Liver (tissue), 9 donors: ENCODE data around the gene EXOC3L1. TPM values are rescaled to one million over a fixed set of nuclear protein-coding genes. Genes with fewer than 3 reads are reported as not detected.

Experiments
- DNase-seq: peaks from one replicate; pipeline ENCODE4 v3.0.0-alpha.2; 2017; ENCODE audit warnings: low spot score
- H3K27ac ChIP-seq, 2 donors: one replicate each; pipeline ENCODE4 v1.7.0; 2013; ENCODE audit warnings: inconsistent platforms in 2 of 2, low read length in 2 of 2, control low read depth in 1 of 2, low read depth in 1 of 2, mild to moderate bottlenecking in 1 of 2
- H3K27me3 ChIP-seq, 4 donors: one replicate each; pipeline versions ENCODE4 v1.6.1 to v1.7.0; 2013; ENCODE audit warnings: low read length in 3 of 4, inconsistent platforms in 1 of 4, mild to moderate bottlenecking in 1 of 4, moderate library complexity in 1 of 4; ENCODE audit not compliant: control insufficient read depth in 4 of 4, insufficient read depth in 4 of 4
- H3K36me3 ChIP-seq, 4 donors: one replicate each; pipeline versions ENCODE4 v1.6.1 to v1.7.0; 2013; ENCODE audit warnings: low read length in 3 of 4, mild to moderate bottlenecking in 3 of 4, low read depth in 1 of 4, moderate library complexity in 1 of 4; ENCODE audit not compliant: control insufficient read depth in 4 of 4, insufficient read depth in 3 of 4
- H3K4me1 ChIP-seq, 4 donors: one replicate each; pipeline versions ENCODE4 v1.6.1 to v1.7.0; 2013; ENCODE audit warnings: low read length in 3 of 4, mild to moderate bottlenecking in 3 of 4, moderate library complexity in 1 of 4; ENCODE audit not compliant: control insufficient read depth in 4 of 4, insufficient read depth in 4 of 4
- H3K4me3 ChIP-seq, 3 donors: one replicate each; pipeline versions ENCODE4 v1.6.1 to v1.7.0; 2013; ENCODE audit warnings: low read length in 3 of 3, control low read depth in 1 of 3, low read depth in 1 of 3, mild to moderate bottlenecking in 1 of 3
- H3K9ac ChIP-seq, 2 donors: one replicate each; pipeline ENCODE4 v1.7.0; 2013; ENCODE audit warnings: low read length in 2 of 2, mild to moderate bottlenecking in 2 of 2, moderate library complexity in 2 of 2, control low read depth in 1 of 2, low read depth in 1 of 2
- H3K9me3 ChIP-seq, 4 donors: one replicate each; pipeline versions ENCODE4 v1.6.1 to v1.7.0; 2013; ENCODE audit warnings: low read length in 3 of 4; ENCODE audit not compliant: control insufficient read depth in 4 of 4
- EGR1 ChIP-seq, 2 donors: IDR thresholded peaks; 2 replicates each; pipeline ENCODE4 v1.6.1; 2016 to 2018; ENCODE audit warnings: antibody characterized with exemption in 2 of 2, low read depth in 2 of 2
- FOXA1 ChIP-seq: IDR thresholded peaks from 2 replicates; pipeline ENCODE4 v1.6.1; 2016; ENCODE audit warnings: antibody characterized with exemption
- GABPA ChIP-seq, 2 donors: IDR thresholded peaks in 1 of 2; conservative IDR thresholded peaks in 1 of 2; 2 replicates each; pipeline ENCODE4 v1.6.1; 2016; ENCODE audit warnings: antibody characterized with exemption in 2 of 2, mild to moderate bottlenecking in 1 of 2, moderate library complexity in 1 of 2
- HNF4A ChIP-seq, 2 donors: conservative IDR thresholded peaks; 2 replicates each; pipeline ENCODE4 v1.6.1; 2016; ENCODE audit warnings: antibody characterized with exemption in 2 of 2, mild to moderate bottlenecking in 2 of 2
- HNF4G ChIP-seq: IDR thresholded peaks from 2 replicates; pipeline ENCODE4 v1.6.1; 2016; ENCODE audit warnings: antibody characterized with exemption
- JUND ChIP-seq, 2 donors: IDR thresholded peaks; 2 replicates each; pipeline ENCODE4 v1.6.1; 2016; ENCODE audit warnings: antibody characterized with exemption in 2 of 2
- NR2F2 ChIP-seq: IDR thresholded peaks from 2 replicates; pipeline ENCODE4 v1.6.1; 2016; ENCODE audit warnings: antibody characterized with exemption
- RAD21 ChIP-seq, 2 donors: IDR thresholded peaks; 2 replicates each; pipeline ENCODE4 v1.6.1; 2016; ENCODE audit warnings: antibody characterized with exemption in 2 of 2, mild to moderate bottlenecking in 2 of 2
- RXRA ChIP-seq, 2 donors: IDR thresholded peaks; 2 replicates each; pipeline ENCODE4 v1.6.1; 2017 to 2018; ENCODE audit warnings: antibody characterized with exemption in 2 of 2, mild to moderate bottlenecking in 1 of 2
- SP1 ChIP-seq: IDR thresholded peaks from 2 replicates; pipeline ENCODE4 v1.6.1; 2018; ENCODE audit warnings: antibody characterized with exemption, mild to moderate bottlenecking
- TAF1 ChIP-seq: conservative IDR thresholded peaks from 2 replicates; pipeline ENCODE4 v1.6.1; 2016; ENCODE audit warnings: antibody characterized with exemption, mild to moderate bottlenecking
- YY1 ChIP-seq: IDR thresholded peaks from 2 replicates; pipeline ENCODE4 v1.6.1; 2016; ENCODE audit warnings: antibody characterized with exemption, mild to moderate bottlenecking
- WGBS: extraction: QIAGEN DNeasy Blood & Tissue Kit; methylation state at CpG from one replicate; pipeline ENCODE4 v1.1.7; 2013; 5-methylcytosine and 5-hydroxymethylcytosine counted together
- polyA plus RNA-seq, 2 donors: library from polyadenylated mRNA; stranded (reverse) in 1 of 2; unstranded in 1 of 2; fragments of 200-250 nt in 1 of 2; fragments of >200 nt in 1 of 2; fragmentation: Nextera tagmentation in 1 of 2; extraction: Ambion mirVana in 1 of 2; gene quantifications; one replicate each; pipeline versions ENCODE4 v1.2.1 to v1.2.3, GENCODE V29; 2013 to 2015
- total RNA-seq, 2 donors: library from RNA; depleted of rRNA; stranded (reverse); fragments of >200 nt; gene quantifications; one replicate each; pipeline ENCODE4 v1.2.3, GENCODE V29; 2014
- TF ChIP-seq, protein P1 (sequence below): IDR thresholded peaks from 2 replicates; pipeline ENCODE4 v1.6.1; 2016; ENCODE audit warnings: antibody characterized with exemption, mild to moderate bottlenecking
- donor health status: healthy.
- donor health status: healthy.
- donor health status: healthy.
- donor health status: healthy.
- donor health status: healthy.

Gene EXOC3L1
- total and polyA plus RNA-seq, 4 donors, result 1.1 to 3.7 (median 2.8) TPM

GRCh38 chr16:67233596-67233995 is 43.7 kb upstream of the EXOC3L1 start:
- H3K27me3 ChIP-seq, result no peaks in the 10 kb centered on the region
- peaks cover 7 to 28% (median 16%) of the 10 kb centered on the region in 4 donors for H3K36me3 ChIP-seq
- H3K4me1 ChIP-seq, result peaks cover 0 to 9% (median 0%) of the 10 kb centered on the region in 4 donors
- no peak for DNase-seq
- H3K27ac ChIP-seq, result no peak overlapping the region
- H3K4me3 ChIP-seq, result no peak overlapping the region
- no peak for TF ChIP-seq JUND (IDR thresholded peaks at IDR 0.05)
- no peak for TF ChIP-seq HNF4A (conservative IDR thresholded peaks at IDR 0.05)
- no peak for TF ChIP-seq HNF4G
- TF ChIP-seq, protein P1, sequence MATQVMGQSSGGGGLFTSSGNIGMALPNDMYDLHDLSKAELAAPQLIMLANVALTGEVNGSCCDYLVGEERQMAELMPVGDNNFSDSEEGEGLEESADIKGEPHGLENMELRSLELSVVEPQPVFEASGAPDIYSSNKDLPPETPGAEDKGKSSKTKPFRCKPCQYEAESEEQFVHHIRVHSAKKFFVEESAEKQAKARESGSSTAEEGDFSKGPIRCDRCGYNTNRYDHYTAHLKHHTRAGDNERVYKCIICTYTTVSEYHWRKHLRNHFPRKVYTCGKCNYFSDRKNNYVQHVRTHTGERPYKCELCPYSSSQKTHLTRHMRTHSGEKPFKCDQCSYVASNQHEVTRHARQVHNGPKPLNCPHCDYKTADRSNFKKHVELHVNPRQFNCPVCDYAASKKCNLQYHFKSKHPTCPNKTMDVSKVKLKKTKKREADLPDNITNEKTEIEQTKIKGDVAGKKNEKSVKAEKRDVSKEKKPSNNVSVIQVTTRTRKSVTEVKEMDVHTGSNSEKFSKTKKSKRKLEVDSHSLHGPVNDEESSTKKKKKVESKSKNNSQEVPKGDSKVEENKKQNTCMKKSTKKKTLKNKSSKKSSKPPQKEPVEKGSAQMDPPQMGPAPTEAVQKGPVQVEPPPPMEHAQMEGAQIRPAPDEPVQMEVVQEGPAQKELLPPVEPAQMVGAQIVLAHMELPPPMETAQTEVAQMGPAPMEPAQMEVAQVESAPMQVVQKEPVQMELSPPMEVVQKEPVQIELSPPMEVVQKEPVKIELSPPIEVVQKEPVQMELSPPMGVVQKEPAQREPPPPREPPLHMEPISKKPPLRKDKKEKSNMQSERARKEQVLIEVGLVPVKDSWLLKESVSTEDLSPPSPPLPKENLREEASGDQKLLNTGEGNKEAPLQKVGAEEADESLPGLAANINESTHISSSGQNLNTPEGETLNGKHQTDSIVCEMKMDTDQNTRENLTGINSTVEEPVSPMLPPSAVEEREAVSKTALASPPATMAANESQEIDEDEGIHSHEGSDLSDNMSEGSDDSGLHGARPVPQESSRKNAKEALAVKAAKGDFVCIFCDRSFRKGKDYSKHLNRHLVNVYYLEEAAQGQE, result no peak
- TF ChIP-seq NR2F2, result no peak
- TF ChIP-seq TAF1, result no peak
- no peak for TF ChIP-seq SP1
- TF ChIP-seq GABPA (IDR thresholded peaks at IDR 0.05 in 1 of 2, conservative IDR thresholded peaks at IDR 0.05 in 1 of 2), result no peak
- no peak for TF ChIP-seq FOXA1
- no peak for TF ChIP-seq RXRA (IDR thresholded peaks at IDR 0.05)
- TF ChIP-seq YY1, result no peak
- no peak for TF ChIP-seq RAD21 (IDR thresholded peaks at IDR 0.05)
- WGBS, result 65% methylated on average over 7 of the region's 7 CpGs
- H3K9ac ChIP-seq, result no peak overlapping the region
- no peaks in the 10 kb centered on the region for H3K9me3 ChIP-seq

- H3K36me3 ChIP-seq, result peaks cover 7 to 20% (median 17%) of the 10 kb centered on the region in 4 donors
- peak in 1 of 2 donors; percentile 20 for TF ChIP-seq GABPA (IDR thresholded peaks at IDR 0.05 in 1 of 2, conservative IDR thresholded peaks at IDR 0.05 in 1 of 2)
- no peak for TF ChIP-seq EGR1 (IDR thresholded peaks at IDR 0.05; ENCODE audit: low read depth in 2 of 2)
- H3K27ac ChIP-seq, result no peak overlapping the region
- DNase-seq, result no peak
- H3K9me3 ChIP-seq, result no peaks in the 10 kb centered on the region
- H3K9ac ChIP-seq, result no peak overlapping the region
- H3K4me3 ChIP-seq, result no peak overlapping the region
- H3K27me3 ChIP-seq, result no peaks in the 10 kb centered on the region
- 67% methylated on average over 12 of the region's 12 CpGs for WGBS
- peaks cover 0 to 27% (median 17%) of the 10 kb centered on the region in 4 donors for H3K4me1 ChIP-seq
Observed at GRCh38 chr16:67230809-67231660, 41.1 kb upstream of the EXOC3L1 start.
